ENCODE data around the gene LAPTM5.

DNA sequence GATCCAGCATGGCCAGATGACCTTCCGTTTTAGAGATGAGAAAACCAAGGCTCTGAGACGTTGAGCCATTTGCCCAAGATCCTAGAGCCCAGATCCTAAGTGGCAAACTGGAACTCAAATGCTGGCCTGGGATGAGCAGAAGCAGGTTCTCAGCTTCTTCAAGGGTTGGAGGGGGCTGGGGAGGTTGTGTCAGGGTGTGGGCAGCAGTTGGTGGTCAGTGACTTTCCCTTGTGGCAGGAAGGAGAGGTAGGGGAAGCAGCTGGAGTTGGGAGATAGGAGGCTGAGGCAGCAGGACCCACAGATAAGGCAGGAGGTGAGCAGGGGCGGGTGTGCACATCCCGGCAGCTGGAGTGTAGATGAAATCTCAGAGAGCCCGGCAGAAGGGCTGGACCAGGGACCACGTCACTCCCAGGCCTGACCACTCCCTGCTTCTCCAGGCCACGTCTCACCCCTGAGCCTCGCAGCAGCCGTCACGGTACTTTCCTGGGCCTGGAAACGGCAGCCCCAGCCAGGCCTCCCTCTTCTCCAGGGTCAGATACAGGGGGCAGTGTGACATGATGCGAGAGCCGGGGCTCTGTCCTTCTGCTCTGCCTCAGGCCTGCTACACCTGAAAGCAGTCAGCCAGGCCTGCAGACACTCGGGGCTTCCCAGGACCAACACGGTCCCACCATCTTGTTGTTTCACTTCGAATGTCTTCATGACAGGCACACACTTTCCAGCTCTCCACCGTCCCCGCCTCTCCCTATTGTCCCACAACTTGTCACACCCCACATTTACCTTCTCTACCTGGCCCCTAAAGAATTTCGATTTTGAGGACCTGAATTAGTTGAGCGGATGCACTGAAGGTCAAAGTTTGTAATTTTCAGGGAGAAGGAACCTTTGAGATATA is 11.5 kb upstream of the LAPTM5 start:
- TF ChIP-seq POLR2A (IDR thresholded peaks at IDR 0.05) = no peak
- TF ChIP-seq, protein P1, sequence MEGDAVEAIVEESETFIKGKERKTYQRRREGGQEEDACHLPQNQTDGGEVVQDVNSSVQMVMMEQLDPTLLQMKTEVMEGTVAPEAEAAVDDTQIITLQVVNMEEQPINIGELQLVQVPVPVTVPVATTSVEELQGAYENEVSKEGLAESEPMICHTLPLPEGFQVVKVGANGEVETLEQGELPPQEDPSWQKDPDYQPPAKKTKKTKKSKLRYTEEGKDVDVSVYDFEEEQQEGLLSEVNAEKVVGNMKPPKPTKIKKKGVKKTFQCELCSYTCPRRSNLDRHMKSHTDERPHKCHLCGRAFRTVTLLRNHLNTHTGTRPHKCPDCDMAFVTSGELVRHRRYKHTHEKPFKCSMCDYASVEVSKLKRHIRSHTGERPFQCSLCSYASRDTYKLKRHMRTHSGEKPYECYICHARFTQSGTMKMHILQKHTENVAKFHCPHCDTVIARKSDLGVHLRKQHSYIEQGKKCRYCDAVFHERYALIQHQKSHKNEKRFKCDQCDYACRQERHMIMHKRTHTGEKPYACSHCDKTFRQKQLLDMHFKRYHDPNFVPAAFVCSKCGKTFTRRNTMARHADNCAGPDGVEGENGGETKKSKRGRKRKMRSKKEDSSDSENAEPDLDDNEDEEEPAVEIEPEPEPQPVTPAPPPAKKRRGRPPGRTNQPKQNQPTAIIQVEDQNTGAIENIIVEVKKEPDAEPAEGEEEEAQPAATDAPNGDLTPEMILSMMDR (IDR thresholded peaks at IDR 0.05 in 4 of 5, conservative IDR thresholded peaks at IDR 0.05 in 1 of 5) = no peak

All from gastrocnemius medialis (tissue), 4 donors.